Testis (tissue), 3 donors: Measurements from ENCODE around the gene TNS3. TPM values are rescaled to one million over a fixed set of nuclear protein-coding genes. Genes with fewer than 3 reads are reported as not detected.
A peak's percentile ranks its signal among the peaks of the same experiment; 100 is the strongest.

Experiments
- DNase-seq: peaks from one replicate; pipeline ENCODE4 v3.0.0-alpha.2; 2019
- H3K27ac ChIP-seq, 2 donors: fragments of 200-600 bp; sonication (generic); one replicate each; pipeline ENCODE4 v1.5.1; 2019
- H3K27me3 ChIP-seq: fragments of 200-600 bp; sonication (generic); one replicate; pipeline ENCODE4 v1.5.1; 2019
- H3K36me3 ChIP-seq: fragments of 200-600 bp; sonication (generic); one replicate; pipeline ENCODE4 v1.5.1; 2017; ENCODE audit warnings: low read depth; ENCODE audit errors: missing control alignments
- H3K4me1 ChIP-seq: fragments of 200-600 bp; sonication (generic); one replicate; pipeline ENCODE4 v1.5.1; 2019
- H3K4me3 ChIP-seq, 2 donors: fragments of 200-600 bp; sonication (generic); one replicate each; pipeline ENCODE4 v1.5.1; 2017 to 2019
- H3K9me3 ChIP-seq: fragments of 200-600 bp; sonication (generic); one replicate; pipeline ENCODE4 v1.5.1; 2017
- POLR2A ChIP-seq: fragments of 450-650 bp; IDR thresholded peaks from one replicate; pipeline ENCODE4 v1.6.1; 2017; ENCODE audit warnings: antibody characterized with exemption, mild to moderate bottlenecking, moderate library complexity
- WGBS, 2 donors: methylation state at CpG; one replicate each; pipeline ENCODE4 v1.1.5; 2018; 5-methylcytosine and 5-hydroxymethylcytosine counted together
- intact Hi-C: fragments of 100-400 bp; cut with DNase I; formaldehyde crosslinking; loops from one replicate; pipeline ENCODE4 v1.15.1; 2023; ENCODE audit warnings: low total_unique reads
- polyA plus RNA-seq: library from polyadenylated mRNA; stranded (reverse); fragments of 350-450 nt; fragmentation: Illumina TruSeq; extraction: RNeasy Lipid Tissue Mini Kit (QIAGEN cat#74804); gene quantifications from one replicate; pipeline ENCODE4 v1.2.3, GENCODE V29; 2014; ENCODE audit warnings: low read depth, low replicate concordance; ENCODE audit not compliant: insufficient read depth
- total RNA-seq, 2 donors: library from RNA; depleted of rRNA; stranded (reverse); fragments of >200 nt; gene quantifications; one replicate each; pipeline ENCODE4 v1.2.3, GENCODE V29; 2016
- TF ChIP-seq, protein P1 (sequence below), 3 experiments: fragments of 450-650 bp in 2 of 3; fragments of 200-600 bp in 1 of 3; sonication (generic) in 1 of 3; IDR thresholded peaks; one replicate each; pipeline ENCODE4 v1.5.1; 2016 to 2019; ENCODE audit warnings: antibody characterized with exemption in 3 of 3, mild to moderate bottlenecking in 2 of 3, moderate library complexity in 1 of 3

The TNS3 gene
- total and polyA plus RNA-seq, 3 donors from 2014 or later = 28.5 to 93.5 (median 60.0) TPM

- WGBS, 2 donors = 67 to 79% methylated on average over 15 of the region's 15 CpGs
- H3K27ac ChIP-seq = peak overlapping the region in 1 of 2 donors; percentile 51
- intact Hi-C loops = no loop called here
- H3K4me3 ChIP-seq = no peak overlapping the region
- H3K36me3 ChIP-seq = no peaks in the 10 kb centered on the region
- H3K4me1 ChIP-seq = peaks cover 36% of the 10 kb centered on the region
- no peaks in the 10 kb centered on the region for H3K27me3 ChIP-seq
- no peak for TF ChIP-seq POLR2A
- no peak for DNase-seq
- no peaks in the 10 kb centered on the region for H3K9me3 ChIP-seq
These were observed 81.8 kb downstream of the TNS3 start for GRCh38 chr7:47500103-47500563.

DNA sequence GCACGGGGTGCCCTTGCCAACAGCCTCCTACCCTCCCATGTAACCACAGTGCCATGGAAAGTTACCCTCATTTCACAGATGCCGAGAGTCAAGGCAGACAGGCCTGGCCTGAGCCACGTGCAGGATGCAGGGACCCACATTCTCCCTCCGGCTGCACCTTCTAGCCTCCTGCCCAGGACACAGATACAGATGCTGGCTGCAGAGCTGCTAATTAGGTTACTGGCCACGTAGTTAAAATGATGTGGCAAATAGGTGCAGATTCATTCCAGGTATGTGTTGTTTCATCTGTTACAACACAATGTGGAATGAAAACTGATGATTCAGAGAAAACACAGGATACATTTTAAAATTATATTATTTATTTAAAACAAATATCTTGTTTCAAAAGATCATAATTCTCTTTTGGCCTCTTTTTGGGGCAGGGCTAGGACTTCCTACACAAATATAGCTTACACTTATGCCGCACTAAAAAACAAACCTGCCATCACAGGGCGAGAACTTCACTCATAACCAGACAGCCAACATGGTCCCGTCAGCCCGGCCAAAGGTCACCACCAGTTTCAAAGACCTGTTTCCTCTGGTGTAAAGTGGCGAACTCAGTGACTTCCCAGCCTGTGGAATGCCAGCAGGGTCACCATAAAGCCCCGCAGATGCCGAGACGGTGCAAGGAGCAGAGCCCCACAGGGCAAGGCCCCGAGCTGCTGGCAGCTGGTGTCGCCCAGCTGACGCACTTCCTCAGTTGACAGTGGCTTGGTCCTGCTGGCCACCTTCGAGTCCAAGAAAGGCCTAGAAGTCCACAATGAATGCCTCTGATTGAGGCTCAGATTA is 83.5 kb downstream of the TNS3 start:
- Histone ChIP-seq H3K4me1 (peaks cover 47% of the 10 kb centered on the region), H3K9me3 (no peaks in the 10 kb centered on the region), H3K36me3 (no peaks in the 10 kb centered on the region), H3K27ac (no peak overlapping the region), H3K4me3 (no peak overlapping the region), H3K27me3 (no peaks in the 10 kb centered on the region)
- intact Hi-C loops = no loop called here
- TF ChIP-seq POLR2A = no peak
- TF ChIP-seq, protein P1, sequence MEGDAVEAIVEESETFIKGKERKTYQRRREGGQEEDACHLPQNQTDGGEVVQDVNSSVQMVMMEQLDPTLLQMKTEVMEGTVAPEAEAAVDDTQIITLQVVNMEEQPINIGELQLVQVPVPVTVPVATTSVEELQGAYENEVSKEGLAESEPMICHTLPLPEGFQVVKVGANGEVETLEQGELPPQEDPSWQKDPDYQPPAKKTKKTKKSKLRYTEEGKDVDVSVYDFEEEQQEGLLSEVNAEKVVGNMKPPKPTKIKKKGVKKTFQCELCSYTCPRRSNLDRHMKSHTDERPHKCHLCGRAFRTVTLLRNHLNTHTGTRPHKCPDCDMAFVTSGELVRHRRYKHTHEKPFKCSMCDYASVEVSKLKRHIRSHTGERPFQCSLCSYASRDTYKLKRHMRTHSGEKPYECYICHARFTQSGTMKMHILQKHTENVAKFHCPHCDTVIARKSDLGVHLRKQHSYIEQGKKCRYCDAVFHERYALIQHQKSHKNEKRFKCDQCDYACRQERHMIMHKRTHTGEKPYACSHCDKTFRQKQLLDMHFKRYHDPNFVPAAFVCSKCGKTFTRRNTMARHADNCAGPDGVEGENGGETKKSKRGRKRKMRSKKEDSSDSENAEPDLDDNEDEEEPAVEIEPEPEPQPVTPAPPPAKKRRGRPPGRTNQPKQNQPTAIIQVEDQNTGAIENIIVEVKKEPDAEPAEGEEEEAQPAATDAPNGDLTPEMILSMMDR (IDR thresholded peaks at IDR 0.05) = no peak
- 90 to 94% methylated on average over 11 to 17 of the region's 17 CpGs for WGBS, 2 donors
- DNase-seq = no peak

DNA sequence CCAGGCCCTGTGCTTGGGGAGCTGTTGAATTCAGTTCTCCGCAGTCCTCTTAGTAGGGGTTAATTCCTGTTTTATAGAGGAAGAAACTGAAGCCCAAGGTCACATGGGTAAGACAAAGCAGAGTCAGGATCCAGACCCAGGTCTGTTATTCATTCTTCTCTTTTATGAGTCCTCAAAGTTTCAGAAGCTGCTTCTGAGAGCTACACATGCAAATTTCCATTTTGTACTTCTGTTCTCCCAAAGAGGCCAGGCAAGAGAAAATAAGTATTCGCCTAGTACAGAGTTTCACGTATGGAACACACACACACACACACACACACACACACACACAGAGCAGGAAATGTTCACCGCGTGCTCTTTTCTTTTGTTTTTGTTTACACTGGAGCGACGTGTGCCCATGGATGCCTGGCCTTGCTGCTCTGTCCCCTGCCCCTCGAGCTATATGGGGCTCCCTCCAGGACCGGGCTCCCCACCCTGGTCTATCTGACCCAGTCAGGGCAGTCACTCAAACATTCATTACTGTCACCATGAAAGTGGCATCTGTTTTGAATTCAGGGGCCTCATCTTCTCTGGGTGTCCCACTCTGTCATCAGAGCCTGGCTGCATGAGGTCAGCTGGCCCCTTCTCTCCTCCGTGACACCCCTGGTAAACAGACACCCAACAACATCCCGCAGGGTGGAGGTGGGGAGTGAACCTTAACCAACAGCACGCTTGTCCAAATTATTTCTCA is 84.4 kb downstream of the TNS3 start:
- WGBS, 2 donors = 49 to 68% methylated on average over 12 of the region's 12 CpGs
- H3K4me3 ChIP-seq = no peak overlapping the region
- no peaks in the 10 kb centered on the region for H3K27me3 ChIP-seq
- no peak overlapping the region for H3K27ac ChIP-seq
- DNase-seq = no peak
- TF ChIP-seq, protein P1 (IDR thresholded peaks at IDR 0.05) = no peak
- no peak for TF ChIP-seq POLR2A
- intact Hi-C loops = no loop called here
- H3K4me1 ChIP-seq = peaks cover 40% of the 10 kb centered on the region
- H3K36me3 ChIP-seq = no peaks in the 10 kb centered on the region
- H3K9me3 ChIP-seq = no peaks in the 10 kb centered on the region

DNA sequence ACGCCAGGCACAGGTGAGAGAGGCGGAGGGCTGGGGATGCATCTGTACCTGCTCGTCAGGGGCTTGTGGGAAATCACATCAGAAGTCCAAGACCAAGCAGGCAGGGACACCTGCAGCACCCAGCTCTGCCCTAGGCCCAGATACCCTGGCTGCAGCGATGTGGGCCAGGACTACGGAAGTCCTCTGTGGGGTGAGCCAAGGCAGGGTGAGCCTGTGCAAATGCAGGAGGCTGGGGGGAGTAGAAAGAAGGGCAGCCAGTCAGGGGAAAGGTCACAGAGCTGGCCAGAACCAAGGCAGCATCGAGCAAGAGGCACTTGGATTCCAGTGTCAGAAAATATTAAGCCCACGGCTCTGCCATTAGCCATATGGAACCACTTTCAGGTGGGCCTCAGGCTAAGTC is 85.2 kb downstream of the TNS3 start:
- no peak for DNase-seq
- Histone ChIP-seq H3K4me1 (peaks cover 32% of the 10 kb centered on the region), H3K4me3 (no peak overlapping the region), H3K27ac (no peak overlapping the region), H3K9me3 (no peaks in the 10 kb centered on the region), H3K27me3 (no peaks in the 10 kb centered on the region), H3K36me3 (no peaks in the 10 kb centered on the region)
- TF ChIP-seq, protein P1 (IDR thresholded peaks at IDR 0.05) = no peak
- no peak for TF ChIP-seq POLR2A
- intact Hi-C loops = no loop called here
- WGBS, 2 donors = 90 to 96% methylated on average over 6 to 7 of the region's 7 CpGs

DNA sequence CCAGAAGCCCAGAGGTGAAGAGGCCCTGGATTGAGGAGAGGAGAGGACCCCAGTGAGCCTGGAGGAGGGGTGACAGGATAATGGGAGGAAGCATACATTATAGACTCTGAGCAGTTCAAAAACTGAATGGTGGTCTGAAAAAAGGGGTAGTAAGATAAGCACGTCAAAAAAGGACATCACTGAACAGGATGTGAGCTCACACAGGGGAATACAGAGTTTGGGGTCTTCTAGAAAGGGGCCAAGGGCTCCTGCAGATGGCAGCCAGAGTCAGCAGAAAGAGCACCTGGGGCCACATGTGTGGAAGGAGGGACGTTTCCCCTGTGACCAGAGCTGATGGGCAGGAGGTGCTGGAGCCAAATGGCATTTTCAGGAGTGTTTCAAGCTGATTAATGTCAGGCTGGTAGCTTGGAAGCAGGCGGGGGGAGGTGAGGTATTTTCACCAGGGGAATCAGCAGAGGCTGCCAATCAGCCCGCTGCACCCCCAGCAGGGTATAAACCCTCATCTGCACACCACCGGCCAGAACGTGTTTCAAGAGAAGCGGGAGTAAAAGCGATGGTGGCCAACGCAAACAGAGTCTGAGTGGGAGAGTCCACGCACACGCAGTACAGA is 85.8 kb downstream of the TNS3 start:
- no peaks in the 10 kb centered on the region for H3K36me3 ChIP-seq
- intact Hi-C loops = no loop called here
- H3K4me1 ChIP-seq = peaks cover 27% of the 10 kb centered on the region
- TF ChIP-seq, protein P1 (IDR thresholded peaks at IDR 0.05) = no peak
- no peak for TF ChIP-seq POLR2A
- no peak for DNase-seq
- H3K4me3 ChIP-seq = no peak overlapping the region
- 82 to 90% methylated on average over 11 of the region's 11 CpGs for WGBS, 2 donors
- H3K9me3 ChIP-seq = no peaks in the 10 kb centered on the region
- H3K27me3 ChIP-seq = no peaks in the 10 kb centered on the region
- H3K27ac ChIP-seq = no peak overlapping the region
